Smooth muscle cell (in vitro differentiated cells): ENCODE data around the gene FARS2. TPM values are rescaled to one million over a fixed set of nuclear protein-coding genes. Genes with fewer than 3 reads are reported as not detected.

Experiments used
- DNase-seq: peaks from one replicate; lab custom pipeline; 2025; ENCODE audit not compliant: unreplicated experiment; lab: John Stamatoyannopoulos, UW
- H2AFZ ChIP-seq: fragments of 200-600 bp; sonication (generic); 2 replicates; pipeline ENCODE4 v1.6.0; 2016; ENCODE audit warnings: antibody characterized with exemption, low read depth, mild to moderate bottlenecking
- H3F3A ChIP-seq: fragments of 200-600 bp; sonication (generic); 2 replicates; pipeline ENCODE4 v1.6.0; 2017; ENCODE audit warnings: antibody characterized with exemption, low read depth
- H3K27ac ChIP-seq: fragments of 200-600 bp; sonication (generic); 2 replicates; pipeline ENCODE4 v1.5.1; 2016; ENCODE audit warnings: low read depth, mild to moderate bottlenecking
- H3K27me3 ChIP-seq: fragments of 200-600 bp; sonication (generic); 2 replicates; pipeline ENCODE4 v1.6.1; 2016; ENCODE audit warnings: low read depth, mild to moderate bottlenecking
- H3K36me3 ChIP-seq: fragments of 200-600 bp; sonication (generic); 2 replicates; pipeline ENCODE4 v1.5.1; 2016; ENCODE audit warnings: low read depth
- H3K4me1 ChIP-seq: fragments of 200-600 bp; sonication (generic); 2 replicates; pipeline ENCODE4 v1.5.1; 2016; ENCODE audit warnings: low read depth
- H3K4me2 ChIP-seq: fragments of 200-600 bp; sonication (generic); 2 replicates; pipeline ENCODE4 v1.6.0; 2016; ENCODE audit warnings: mild to moderate bottlenecking
- H3K4me3 ChIP-seq: fragments of 200-600 bp; sonication (generic); 2 replicates; pipeline ENCODE4 v1.5.1; 2016; ENCODE audit warnings: mild to moderate bottlenecking
- H3K79me2 ChIP-seq: fragments of 200-600 bp; sonication (generic); 2 replicates; pipeline ENCODE4 v1.6.0; 2016; ENCODE audit warnings: low read depth, mild to moderate bottlenecking
- H3K9ac ChIP-seq: fragments of 200-600 bp; sonication (generic); 2 replicates; pipeline ENCODE4 v1.6.0; 2016; ENCODE audit warnings: low read depth
- H3K9me3 ChIP-seq: fragments of 200-600 bp; sonication (generic); replicated peaks from 2 replicates; pipeline ENCODE4 v1.5.1; 2016; ENCODE audit warnings: low read depth
- H4K20me1 ChIP-seq: fragments of 200-600 bp; sonication (generic); 2 replicates; pipeline ENCODE4 v1.6.0; 2016; ENCODE audit warnings: low read depth
- CTCF ChIP-seq: fragments of 200-600 bp; sonication (generic); IDR thresholded peaks from 2 replicates; pipeline ENCODE4 v1.5.1; 2017; ENCODE audit warnings: borderline replicate concordance, mild to moderate bottlenecking, antibody characterized with exemption; ENCODE audit not compliant: insufficient read depth, poor library complexity, severe bottlenecking
- WGBS: methylation state at CpG from one replicate; pipeline ENCODE4 v1.1.7; 2016; ENCODE audit warnings: low lambda C conversion rate; 5-methylcytosine and 5-hydroxymethylcytosine counted together
- polyA plus RNA-seq: library from polyadenylated mRNA; unstranded; fragments of >200 nt; fragmentation: Nextera tagmentation; extraction: Ambion mirVana; gene quantifications from 2 replicates; pipeline ENCODE4 v1.2.1, GENCODE V29; 2016
- total RNA-seq: library from RNA; depleted of rRNA; stranded (reverse); fragments of >200 nt; gene quantifications from 2 replicates; pipeline ENCODE4 v1.2.3, GENCODE V29; 2014

Gene FARS2
- total and polyA plus RNA-seq, 2 experiments from 2014 or later = 9.6 to 13.2 TPM

GRCh38 chr6:5293692-5294091 lies 32.4 kb downstream of the FARS2 start:
- Histone ChIP-seq H3K27ac (no peak overlapping the region), H3K36me3 (no peaks in the 10 kb centered on the region), H3K4me1 (no peaks in the 10 kb centered on the region), H3K4me2 (no peak overlapping the region), H3K9ac (no peak overlapping the region), H4K20me1 (peaks cover 6% of the 10 kb centered on the region), H2AFZ (no peak overlapping the region), H3K9me3 (no peaks in the 10 kb centered on the region), H3F3A (no peaks in the 10 kb centered on the region), H3K79me2 (peaks cover 31% of the 10 kb centered on the region), H3K4me3 (no peak overlapping the region), H3K27me3 (no peaks in the 10 kb centered on the region)
- DNase-seq = no peak
- 94% methylated on average over 2 of the region's 2 CpGs for WGBS
- no peak for TF ChIP-seq CTCF

- H3K4me1 ChIP-seq = no peaks in the 10 kb centered on the region
- H3K4me2 ChIP-seq = no peak overlapping the region
- peaks cover 22% of the 10 kb centered on the region for H3K79me2 ChIP-seq
- H3K36me3 ChIP-seq = no peaks in the 10 kb centered on the region
- no peak overlapping the region for H2AFZ ChIP-seq
- H3K9ac ChIP-seq = no peak overlapping the region
- peaks cover 9% of the 10 kb centered on the region for H4K20me1 ChIP-seq
- TF ChIP-seq CTCF = no peak
- no peaks in the 10 kb centered on the region for H3K9me3 ChIP-seq
- no peak for DNase-seq
- H3K4me3 ChIP-seq = no peak overlapping the region
- no peak overlapping the region for H3K27ac ChIP-seq
- WGBS = 91% methylated on average over 11 of the region's 11 CpGs
- no peaks in the 10 kb centered on the region for H3F3A ChIP-seq
- H3K27me3 ChIP-seq = no peaks in the 10 kb centered on the region
These were observed 33.3 kb downstream of the FARS2 start for GRCh38 chr6:5294392-5295211.

- no peak overlapping the region for H3K27ac ChIP-seq
- H3K4me2 ChIP-seq = no peak overlapping the region
- no peaks in the 10 kb centered on the region for H3K9me3 ChIP-seq
- no peaks in the 10 kb centered on the region for H3K36me3 ChIP-seq
- peaks cover 16% of the 10 kb centered on the region for H4K20me1 ChIP-seq
- no peak for DNase-seq
- H3K4me3 ChIP-seq = no peak overlapping the region
- H3K27me3 ChIP-seq = no peaks in the 10 kb centered on the region
- no peaks in the 10 kb centered on the region for H3K4me1 ChIP-seq
- 92% methylated on average over 7 of the region's 7 CpGs for WGBS
- H3K9ac ChIP-seq = no peak overlapping the region
- no peak overlapping the region for H2AFZ ChIP-seq
- no peak for TF ChIP-seq CTCF
- no peaks in the 10 kb centered on the region for H3F3A ChIP-seq
- H3K79me2 ChIP-seq = peaks cover 13% of the 10 kb centered on the region
These were observed 34.3 kb downstream of the FARS2 start for GRCh38 chr6:5295623-5296022.
